ENCODE measurements around the gene RBMS1.

Gene RBMS1

GRCh38 chr2:160375037-160375436, 118.6 kb downstream of the RBMS1 start:
- Histone ChIP-seq H3K4me3 (IDR thresholded peaks at IDR 0.05; ENCODE audit: insufficient read depth, low read depth, low read length) (no peak overlapping the region), H3K79me2 (ENCODE audit: insufficient read depth, low read depth) (0 out of 2 replicates have a peak, but pooled peaks cover 3% of the 10 kb centered on the region), H2AFZ (ENCODE audit: low read depth) (no peak overlapping the region), H3K9ac (no peak overlapping the region), H4K20me1 (ENCODE audit: insufficient read depth) (no peaks in the 10 kb centered on the region), H3K4me1 (ENCODE audit: low read depth, poor library complexity, severe bottlenecking) (peaks cover 21% of the 10 kb centered on the region), H3K4me2 (no peak overlapping the region), H3K36me3 (ENCODE audit: insufficient read depth) (no peaks in the 10 kb centered on the region), H3K27ac (no peak overlapping the region), H3K27me3 (ENCODE audit: insufficient read depth, low read depth) (no peaks in the 10 kb centered on the region)
- no peak for TF ChIP-seq CTCF (conservative IDR thresholded peaks at IDR 0.05; ENCODE audit: low read depth, low read length)

GRCh38 chr2:160373666-160374065, 119.9 kb downstream of the RBMS1 start:
- Histone ChIP-seq H3K4me1 (ENCODE audit: low read depth, poor library complexity, severe bottlenecking) (peaks cover 35% of the 10 kb centered on the region), H3K9ac (no peak overlapping the region), H4K20me1 (ENCODE audit: insufficient read depth) (no peaks in the 10 kb centered on the region), H3K4me3 (IDR thresholded peaks at IDR 0.05; ENCODE audit: insufficient read depth, low read depth, low read length) (no peak overlapping the region), H3K4me2 (no peak overlapping the region), H3K36me3 (ENCODE audit: insufficient read depth) (no peaks in the 10 kb centered on the region), H3K79me2 (ENCODE audit: insufficient read depth, low read depth) (0 out of 2 replicates have a peak, but pooled peaks cover 3% of the 10 kb centered on the region), H3K27me3 (ENCODE audit: insufficient read depth, low read depth) (no peaks in the 10 kb centered on the region), H3K27ac (no peak overlapping the region), H2AFZ (ENCODE audit: low read depth) (no peak overlapping the region)
- no peak for TF ChIP-seq CTCF (conservative IDR thresholded peaks at IDR 0.05; ENCODE audit: low read depth, low read length)

- H3K4me3 ChIP-seq (IDR thresholded peaks at IDR 0.05; ENCODE audit: insufficient read depth, low read depth, low read length), result no peak overlapping the region
- no peaks in the 10 kb centered on the region for H3K27me3 ChIP-seq (ENCODE audit: insufficient read depth, low read depth)
- no peaks in the 10 kb centered on the region for H4K20me1 ChIP-seq (ENCODE audit: insufficient read depth)
- no peak for TF ChIP-seq CTCF (conservative IDR thresholded peaks at IDR 0.05; ENCODE audit: low read depth, low read length)
- H3K9ac ChIP-seq, result no peak overlapping the region
- H3K27ac ChIP-seq, result no peak overlapping the region
- H3K36me3 ChIP-seq (ENCODE audit: insufficient read depth), result no peaks in the 10 kb centered on the region
- H3K4me2 ChIP-seq, result no peak overlapping the region
- H3K79me2 ChIP-seq (ENCODE audit: insufficient read depth, low read depth), result 0 out of 2 replicates have a peak, but pooled peaks cover 3% of the 10 kb centered on the region
- H2AFZ ChIP-seq (ENCODE audit: low read depth), result no peak overlapping the region
- H3K4me1 ChIP-seq (ENCODE audit: low read depth, poor library complexity, severe bottlenecking), result peaks cover 39% of the 10 kb centered on the region
Observed at GRCh38 chr2:160373263-160373662, 120.3 kb downstream of the RBMS1 start.

- Histone ChIP-seq H4K20me1 (ENCODE audit: insufficient read depth) (no peaks in the 10 kb centered on the region), H2AFZ (ENCODE audit: low read depth) (no peak overlapping the region), H3K27ac (no peak overlapping the region), H3K4me2 (no peak overlapping the region), H3K27me3 (ENCODE audit: insufficient read depth, low read depth) (no peaks in the 10 kb centered on the region), H3K79me2 (ENCODE audit: insufficient read depth, low read depth) (0 out of 2 replicates have a peak, but pooled peaks cover 3% of the 10 kb centered on the region), H3K4me1 (ENCODE audit: low read depth, poor library complexity, severe bottlenecking) (peaks cover 46% of the 10 kb centered on the region), H3K4me3 (IDR thresholded peaks at IDR 0.05; ENCODE audit: insufficient read depth, low read depth, low read length) (no peak overlapping the region), H3K9ac (no peak overlapping the region), H3K36me3 (ENCODE audit: insufficient read depth) (no peaks in the 10 kb centered on the region)
- TF ChIP-seq CTCF (conservative IDR thresholded peaks at IDR 0.05; ENCODE audit: low read depth, low read length), result no peak
Observed at GRCh38 chr2:160372585-160372984, 121.0 kb downstream of the RBMS1 start.
